ENCODE results near the gene NLRX1.
"Not testable (repeated sequence)": the region's sequence is repeated elsewhere in the genome, so short reads cannot be mapped to it uniquely, and the experiment has no call there.

The NLRX1 gene

GRCh38 chr11:119209186-119209585, 40.7 kb downstream of the NLRX1 start:
- DNase-seq = no peak

- peak; percentile 4 for DNase-seq
Measured at GRCh38 chr11:119210050-119210449, 41.5 kb downstream of the NLRX1 start.

- DNase-seq = no peak
Measured at GRCh38 chr11:119218141-119218878, 49.8 kb downstream of the NLRX1 start.

- no peak for DNase-seq
Measured at GRCh38 chr11:119222308-119222707, 53.8 kb downstream of the NLRX1 start.

- DNase-seq = no peak
Measured at GRCh38 chr11:119222891-119223290, 54.4 kb downstream of the NLRX1 start.

GRCh38 chr11:119223856-119224255, 55.3 kb downstream of the NLRX1 start:
- no peak for DNase-seq

GRCh38 chr11:119228535-119229287, 60.2 kb downstream of the NLRX1 start:
- not testable (repeated sequence) for DNase-seq

- no peak for DNase-seq
Measured at GRCh38 chr11:119229288-119229672, 60.8 kb downstream of the NLRX1 start.

GRCh38 chr11:119229741-119230140, 61.2 kb downstream of the NLRX1 start:
- no peak for DNase-seq

Measured in NCI-H82 (cell line).